Hepatocyte (in vitro differentiated cells): Measurements from ENCODE around the gene MAPK6. TPM values are rescaled to one million over a fixed set of nuclear protein-coding genes. Genes with fewer than 3 reads are reported as not detected.
"Not testable (repeated sequence)": the region's sequence is repeated elsewhere in the genome, so short reads cannot be mapped to it uniquely, and the experiment has no call there.

Experiments used
- DNase-seq: peaks from one replicate; pipeline ENCODE4 v3.0.0-alpha.2; 2016; ENCODE audit warnings: low spot score
- H2AFZ ChIP-seq: fragments of 200-600 bp; sonication (generic); 2 replicates; pipeline ENCODE4 v1.6.0; 2016; ENCODE audit warnings: antibody characterized with exemption, mild to moderate bottlenecking
- H3K27ac ChIP-seq: fragments of 200-600 bp; sonication (generic); 2 replicates; pipeline ENCODE4 v1.5.1; 2016; ENCODE audit warnings: mild to moderate bottlenecking
- H3K27me3 ChIP-seq: fragments of 200-600 bp; sonication (generic); 2 replicates; pipeline ENCODE4 v1.6.1; 2016
- H3K36me3 ChIP-seq: fragments of 200-600 bp; sonication (generic); replicated peaks from 2 replicates; pipeline ENCODE4 v1.5.1; 2016; ENCODE audit warnings: low read depth; ENCODE audit not compliant: insufficient read depth
- H3K4me1 ChIP-seq: fragments of 200-600 bp; sonication (generic); 2 replicates; pipeline ENCODE4 v1.5.1; 2016; ENCODE audit warnings: mild to moderate bottlenecking, moderate library complexity; ENCODE audit not compliant: insufficient read depth
- H3K4me2 ChIP-seq: fragments of 200-600 bp; sonication (generic); 2 replicates; pipeline ENCODE4 v1.6.0; 2016
- H3K4me3 ChIP-seq: fragments of 200-600 bp; sonication (generic); 2 replicates; pipeline ENCODE4 v1.5.1; 2016; ENCODE audit warnings: mild to moderate bottlenecking
- H3K79me2 ChIP-seq: fragments of 200-600 bp; sonication (generic); 2 replicates; pipeline ENCODE4 v1.6.0; 2017; ENCODE audit warnings: mild to moderate bottlenecking
- H3K9me2 ChIP-seq: fragments of 200-600 bp; sonication (generic); replicated peaks from 2 replicates; pipeline ENCODE4 v1.6.0; 2017; ENCODE audit warnings: mild to moderate bottlenecking; ENCODE audit not compliant: insufficient read depth
- H3K9me3 ChIP-seq: fragments of 200-600 bp; sonication (generic); 2 replicates; pipeline ENCODE4 v1.5.1; 2016; ENCODE audit warnings: low read depth, mild to moderate bottlenecking
- H4K20me1 ChIP-seq: fragments of 200-600 bp; sonication (generic); 2 replicates; pipeline ENCODE4 v1.6.0; 2016; ENCODE audit warnings: mild to moderate bottlenecking; ENCODE audit not compliant: insufficient read depth, poor library complexity, severe bottlenecking
- EZH2 ChIP-seq: fragments of 200-600 bp; sonication (generic); IDR thresholded peaks from 2 replicates; pipeline ENCODE4 v1.6.1; 2016; ENCODE audit warnings: antibody characterized with exemption, mild to moderate bottlenecking, borderline replicate concordance
- EZH2phosphoT487 ChIP-seq: fragments of 200-600 bp; sonication (generic); IDR thresholded peaks from one replicate; pipeline ENCODE4 v1.6.1; 2018; ENCODE audit warnings: antibody characterized with exemption, mild to moderate bottlenecking, low read depth, moderate library complexity; ENCODE audit not compliant: unreplicated experiment, severe bottlenecking
- WGBS: methylation state at CpG from one replicate; pipeline ENCODE4 v1.1.6; 2016; ENCODE audit warnings: low lambda C conversion rate; ENCODE audit errors: missing lambda C conversion rate; 5-methylcytosine and 5-hydroxymethylcytosine counted together
- polyA plus RNA-seq: library from polyadenylated mRNA; unstranded; fragments of >200 nt; fragmentation: Nextera tagmentation; extraction: Ambion mirVana; gene quantifications from 2 replicates; pipeline ENCODE4 v1.2.1, GENCODE V29; 2016
- total RNA-seq: library from RNA; depleted of rRNA; stranded (reverse); fragments of >200 nt; gene quantifications from 2 replicates; pipeline ENCODE4 v1.2.3, GENCODE V29; 2014
- TF ChIP-seq, protein P1 (sequence below): fragments of 200-600 bp; sonication (generic); IDR thresholded peaks from 2 replicates; pipeline ENCODE4 v1.5.1; 2016; ENCODE audit warnings: antibody characterized with exemption, mild to moderate bottlenecking; ENCODE audit not compliant: poor library complexity

Gene MAPK6
- total and polyA plus RNA-seq, 2 experiments from 2014 or later: 37.8 to 123 TPM

- WGBS: 87% methylated on average over 5 of the region's 5 CpGs
Observed at GRCh38 chr15:52082197-52083036, 63.4 kb downstream of the MAPK6 start.

DNA sequence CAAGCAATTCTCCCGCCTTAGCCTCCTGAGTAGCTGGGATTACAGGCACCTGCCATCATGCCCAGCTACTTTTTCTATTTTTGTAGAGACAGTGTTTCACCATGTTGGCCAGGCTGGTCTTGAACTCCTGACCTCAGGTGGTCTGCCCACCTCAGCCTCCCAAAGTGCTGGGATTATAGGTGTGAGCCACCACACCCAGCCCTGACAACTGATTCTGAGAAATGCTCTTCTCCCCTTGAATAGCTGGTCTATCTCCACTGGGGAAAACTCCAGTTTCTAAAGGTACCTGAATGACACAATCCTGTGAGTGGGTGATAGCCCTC, 64.0 kb downstream of the MAPK6 start:
- not testable (repeated sequence) for H3K9me3 ChIP-seq, H3K4me3 ChIP-seq, H4K20me1 ChIP-seq, H2AFZ ChIP-seq, H3K36me3 ChIP-seq, H3K79me2 ChIP-seq, H3K4me2 ChIP-seq, DNase-seq, H3K27ac ChIP-seq, H3K9me2 ChIP-seq, H3K27me3 ChIP-seq, H3K4me1 ChIP-seq
- WGBS: 100% methylated on average over 1 of the region's 1 CpG

More at GRCh38 chr15:52082197-52083036, 63.4 kb downstream of the MAPK6 start:
- Histone ChIP-seq H3K27ac (no peak overlapping the region), H3K9me3 (peaks cover 6% of the 10 kb centered on the region), H2AFZ (no peak overlapping the region), H3K79me2 (no peaks in the 10 kb centered on the region), H4K20me1 (no peaks in the 10 kb centered on the region), H3K4me3 (no peak overlapping the region), H3K9me2 (no peaks in the 10 kb centered on the region), H3K36me3 (no peaks in the 10 kb centered on the region), H3K4me2 (no peak overlapping the region), H3K27me3 (no peaks in the 10 kb centered on the region), H3K4me1 (no peaks in the 10 kb centered on the region)
- DNase-seq: no peak
- TF ChIP-seq, protein P1, sequence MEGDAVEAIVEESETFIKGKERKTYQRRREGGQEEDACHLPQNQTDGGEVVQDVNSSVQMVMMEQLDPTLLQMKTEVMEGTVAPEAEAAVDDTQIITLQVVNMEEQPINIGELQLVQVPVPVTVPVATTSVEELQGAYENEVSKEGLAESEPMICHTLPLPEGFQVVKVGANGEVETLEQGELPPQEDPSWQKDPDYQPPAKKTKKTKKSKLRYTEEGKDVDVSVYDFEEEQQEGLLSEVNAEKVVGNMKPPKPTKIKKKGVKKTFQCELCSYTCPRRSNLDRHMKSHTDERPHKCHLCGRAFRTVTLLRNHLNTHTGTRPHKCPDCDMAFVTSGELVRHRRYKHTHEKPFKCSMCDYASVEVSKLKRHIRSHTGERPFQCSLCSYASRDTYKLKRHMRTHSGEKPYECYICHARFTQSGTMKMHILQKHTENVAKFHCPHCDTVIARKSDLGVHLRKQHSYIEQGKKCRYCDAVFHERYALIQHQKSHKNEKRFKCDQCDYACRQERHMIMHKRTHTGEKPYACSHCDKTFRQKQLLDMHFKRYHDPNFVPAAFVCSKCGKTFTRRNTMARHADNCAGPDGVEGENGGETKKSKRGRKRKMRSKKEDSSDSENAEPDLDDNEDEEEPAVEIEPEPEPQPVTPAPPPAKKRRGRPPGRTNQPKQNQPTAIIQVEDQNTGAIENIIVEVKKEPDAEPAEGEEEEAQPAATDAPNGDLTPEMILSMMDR: no peak
- no peak for TF ChIP-seq EZH2
- no peak for TF ChIP-seq EZH2phosphoT487

- Histone ChIP-seq H3K9me2 (no peaks in the 10 kb centered on the region), H3K27ac (no peak overlapping the region), H3K4me3 (no peak overlapping the region), H3K36me3 (no peaks in the 10 kb centered on the region), H4K20me1 (no peaks in the 10 kb centered on the region), H3K4me1 (no peaks in the 10 kb centered on the region), H2AFZ (no peak overlapping the region), H3K79me2 (no peaks in the 10 kb centered on the region), H3K27me3 (no peaks in the 10 kb centered on the region), H3K9me3 (peaks cover 6% of the 10 kb centered on the region), H3K4me2 (no peak overlapping the region)
- DNase-seq: no peak
- 65% methylated on average over 4 of the region's 4 CpGs for WGBS
- TF ChIP-seq EZH2phosphoT487 (no peak), EZH2 (no peak)
- TF ChIP-seq, protein P1: no peak
Observed at GRCh38 chr15:52083603-52084002, 64.6 kb downstream of the MAPK6 start.

GRCh38 chr15:52085299-52085698, 66.3 kb downstream of the MAPK6 start:
- Histone ChIP-seq H3K27ac (no peak overlapping the region), H3K9me3 (peaks cover 6% of the 10 kb centered on the region), H3K4me2 (no peak overlapping the region), H4K20me1 (no peaks in the 10 kb centered on the region), H3K27me3 (no peaks in the 10 kb centered on the region), H3K9me2 (no peaks in the 10 kb centered on the region), H3K4me3 (no peak overlapping the region), H3K4me1 (no peaks in the 10 kb centered on the region), H3K36me3 (no peaks in the 10 kb centered on the region), H3K79me2 (no peaks in the 10 kb centered on the region), H2AFZ (no peak overlapping the region)
- DNase-seq: no peak
- TF ChIP-seq EZH2phosphoT487: no peak
- TF ChIP-seq, protein P1: no peak
- no peak for TF ChIP-seq EZH2
